ENCODE results near the gene UEVLD.

UEVLD gene

GRCh38 chr11:18498039-18498438, 90.5 kb downstream of the UEVLD start:
- DNase-seq (ENCODE audit: low spot score): no peak

GRCh38 chr11:18495703-18496102, 92.8 kb downstream of the UEVLD start:
- DNase-seq (ENCODE audit: low spot score): no peak

GRCh38 chr11:18495271-18495670, 93.3 kb downstream of the UEVLD start:
- no peak for DNase-seq (ENCODE audit: low spot score)

- DNase-seq (ENCODE audit: low spot score): no peak
Observed at GRCh38 chr11:18493310-18493709, 95.2 kb downstream of the UEVLD start.

GRCh38 chr11:18492888-18493287, 95.6 kb downstream of the UEVLD start:
- DNase-seq (ENCODE audit: low spot score): no peak

- DNase-seq (ENCODE audit: low spot score): no peak
Observed at GRCh38 chr11:18491924-18492323, 96.6 kb downstream of the UEVLD start.

- no peak for DNase-seq (ENCODE audit: low spot score)
Observed at GRCh38 chr11:18490736-18491485, 97.6 kb downstream of the UEVLD start.

GRCh38 chr11:18490319-18490718, 98.2 kb downstream of the UEVLD start:
- no peak for DNase-seq (ENCODE audit: low spot score)

GRCh38 chr11:18485913-18486528, 102.5 kb downstream of the UEVLD start:
- DNase-seq (ENCODE audit: low spot score): no peak
